C4-2B (cell line): ENCODE results near the gene DGCR8.

Source experiments
- H3K27ac ChIP-seq: fragments of 450-650 bp; 2 replicates; pipeline ENCODE4 v1.5.1; 2017
- ZFX ChIP-seq: fragments of 450-650 bp; IDR thresholded peaks from 2 replicates; pipeline ENCODE4 v1.6.1; 2017
- TF ChIP-seq, protein P1 (sequence below): fragments of 450-650 bp; conservative IDR thresholded peaks from 2 replicates; pipeline ENCODE4 v1.5.1; 2017; ENCODE audit warnings: mild to moderate bottlenecking

The DGCR8 gene

DNA sequence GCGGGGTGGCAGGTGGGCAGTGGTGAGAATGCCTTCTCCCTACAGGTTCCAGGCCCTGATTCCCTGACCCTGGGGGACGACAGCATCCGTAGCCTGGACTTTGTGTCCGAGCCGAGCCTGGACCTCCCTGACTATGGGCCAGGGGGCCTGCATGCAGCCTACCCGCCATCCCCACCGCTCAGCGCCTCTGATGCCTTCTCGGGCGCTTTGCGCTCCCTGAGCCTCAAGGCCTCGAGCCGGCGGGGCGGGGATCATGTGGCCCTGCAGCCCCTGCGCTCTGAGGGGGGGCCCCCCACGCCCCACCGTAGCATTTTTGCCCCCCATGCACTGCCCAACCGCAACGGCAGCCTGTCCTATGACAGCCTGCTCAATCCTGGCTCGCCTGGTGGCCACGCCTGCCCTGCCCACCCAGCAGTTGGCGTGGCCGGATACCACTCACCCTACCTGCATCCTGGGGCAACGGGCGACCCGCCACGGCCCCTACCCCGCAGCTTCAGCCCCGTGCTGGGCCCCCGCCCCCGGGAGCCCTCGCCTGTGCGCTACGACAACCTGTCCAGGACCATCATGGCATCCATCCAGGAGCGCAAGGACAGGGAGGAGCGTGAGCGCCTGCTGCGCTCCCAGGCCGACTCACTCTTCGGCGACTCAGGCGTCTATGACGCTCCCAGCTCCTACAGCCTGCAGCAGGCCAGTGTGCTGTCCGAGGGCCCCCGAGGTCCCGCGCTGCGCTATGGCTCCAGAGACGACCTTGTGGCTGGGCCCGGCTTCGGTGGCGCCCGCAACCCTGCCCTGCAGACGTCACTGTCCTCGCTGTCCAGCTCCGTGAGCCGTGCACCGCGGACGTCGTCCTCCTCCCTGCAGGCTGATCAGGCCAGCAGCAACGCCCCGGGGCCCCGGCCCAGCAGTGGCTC is 62.9 kb downstream of the DGCR8 start:
- H3K27ac ChIP-seq, result no peak overlapping the region
- TF ChIP-seq, protein P1, sequence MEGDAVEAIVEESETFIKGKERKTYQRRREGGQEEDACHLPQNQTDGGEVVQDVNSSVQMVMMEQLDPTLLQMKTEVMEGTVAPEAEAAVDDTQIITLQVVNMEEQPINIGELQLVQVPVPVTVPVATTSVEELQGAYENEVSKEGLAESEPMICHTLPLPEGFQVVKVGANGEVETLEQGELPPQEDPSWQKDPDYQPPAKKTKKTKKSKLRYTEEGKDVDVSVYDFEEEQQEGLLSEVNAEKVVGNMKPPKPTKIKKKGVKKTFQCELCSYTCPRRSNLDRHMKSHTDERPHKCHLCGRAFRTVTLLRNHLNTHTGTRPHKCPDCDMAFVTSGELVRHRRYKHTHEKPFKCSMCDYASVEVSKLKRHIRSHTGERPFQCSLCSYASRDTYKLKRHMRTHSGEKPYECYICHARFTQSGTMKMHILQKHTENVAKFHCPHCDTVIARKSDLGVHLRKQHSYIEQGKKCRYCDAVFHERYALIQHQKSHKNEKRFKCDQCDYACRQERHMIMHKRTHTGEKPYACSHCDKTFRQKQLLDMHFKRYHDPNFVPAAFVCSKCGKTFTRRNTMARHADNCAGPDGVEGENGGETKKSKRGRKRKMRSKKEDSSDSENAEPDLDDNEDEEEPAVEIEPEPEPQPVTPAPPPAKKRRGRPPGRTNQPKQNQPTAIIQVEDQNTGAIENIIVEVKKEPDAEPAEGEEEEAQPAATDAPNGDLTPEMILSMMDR, result no peak
- TF ChIP-seq ZFX, result no peak

DNA sequence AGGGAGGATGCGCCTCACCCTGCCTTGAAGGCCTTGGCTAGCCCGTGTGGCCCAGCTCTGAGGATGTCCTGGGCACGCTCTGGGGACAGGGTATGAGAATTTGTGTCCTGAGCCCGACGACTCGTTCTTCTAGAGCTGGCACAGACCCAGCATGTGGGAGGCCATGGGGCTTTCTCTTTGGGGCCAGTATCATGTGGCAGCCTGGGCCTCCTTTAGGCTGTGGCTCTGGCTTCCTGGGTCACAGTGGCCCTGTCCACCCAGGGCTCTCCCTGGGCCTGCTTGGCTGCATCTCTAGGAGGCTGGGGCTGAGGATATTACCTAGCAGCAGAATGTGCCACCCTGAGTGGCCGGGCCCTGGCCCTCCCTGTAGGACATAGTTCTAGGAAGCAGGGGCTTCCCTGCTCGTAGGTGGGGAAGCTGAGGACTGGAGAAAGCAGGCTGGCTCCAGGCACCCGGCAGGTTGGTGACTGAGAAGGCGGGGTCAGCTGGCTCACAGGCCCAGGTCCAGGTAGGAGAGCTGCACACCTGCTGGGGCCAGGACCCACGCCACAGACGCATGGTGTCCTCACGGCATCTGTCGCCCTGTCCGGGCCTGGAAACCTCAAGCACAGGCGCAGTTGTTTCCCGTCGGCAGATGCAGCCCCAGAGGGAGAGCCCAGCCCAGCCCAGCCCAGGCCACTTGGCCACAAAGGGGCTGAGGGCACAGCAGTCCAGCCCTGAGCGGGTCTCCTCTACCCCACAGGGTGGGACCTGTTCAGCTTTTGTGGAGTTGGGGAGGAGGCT is 64.0 kb downstream of the DGCR8 start:
- no peak overlapping the region for H3K27ac ChIP-seq
- TF ChIP-seq, protein P1, result no peak
- TF ChIP-seq ZFX, result no peak

DNA sequence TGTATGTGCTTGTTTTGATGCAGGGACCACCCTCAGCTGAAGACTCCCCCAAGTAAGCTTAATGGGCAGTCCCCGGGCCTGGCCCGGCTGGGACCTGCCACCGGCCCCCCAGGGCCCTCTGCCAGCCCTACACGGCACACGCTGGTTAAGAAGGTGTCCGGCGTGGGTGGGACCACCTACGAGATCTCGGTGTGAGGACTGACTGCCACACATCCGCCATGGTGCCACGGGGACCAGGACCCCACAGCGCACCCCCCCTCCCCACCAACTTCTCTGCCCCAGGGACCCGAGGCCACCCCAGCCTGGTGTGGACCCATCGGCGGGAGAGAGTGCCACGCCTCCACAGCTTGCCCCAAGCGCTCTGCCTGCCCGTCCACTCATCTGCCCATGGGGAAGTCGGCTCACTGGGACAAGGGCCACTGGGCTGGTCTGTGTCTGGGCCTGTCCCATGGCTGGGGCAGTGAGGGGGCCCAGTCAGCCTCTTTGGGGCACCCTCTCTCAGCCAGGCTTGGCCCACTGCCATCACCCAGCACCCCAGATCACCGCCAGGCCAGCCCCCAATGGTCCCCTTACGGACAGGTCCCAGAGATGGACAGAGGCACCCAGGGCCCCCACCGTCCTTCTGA is 65.3 kb downstream of the DGCR8 start:
- H3K27ac ChIP-seq, result no peak overlapping the region
- TF ChIP-seq, protein P1, result no peak
- no peak for TF ChIP-seq ZFX

DNA sequence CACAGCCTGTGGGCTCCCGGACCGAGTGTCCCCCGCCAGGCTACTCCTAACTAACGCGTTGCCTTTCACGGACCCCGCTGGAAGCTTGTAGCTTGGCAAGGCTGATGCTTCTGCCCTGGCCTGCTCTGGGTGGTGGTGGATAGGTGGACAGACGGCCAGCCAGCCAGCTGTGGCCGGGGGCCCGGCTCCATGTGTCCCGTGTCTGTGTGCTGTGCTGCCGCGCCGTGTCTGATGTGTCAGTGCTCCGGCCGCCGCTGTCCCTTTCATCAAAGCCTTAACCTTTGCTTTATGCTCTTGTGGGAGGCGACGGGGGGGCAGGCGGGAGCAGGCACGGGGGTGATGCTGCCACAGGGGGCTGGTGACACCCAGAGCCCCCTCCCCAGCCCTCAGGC is 65.8 kb downstream of the DGCR8 start:
- TF ChIP-seq ZFX, result no peak
- TF ChIP-seq, protein P1, result no peak
- no peak overlapping the region for H3K27ac ChIP-seq

DNA sequence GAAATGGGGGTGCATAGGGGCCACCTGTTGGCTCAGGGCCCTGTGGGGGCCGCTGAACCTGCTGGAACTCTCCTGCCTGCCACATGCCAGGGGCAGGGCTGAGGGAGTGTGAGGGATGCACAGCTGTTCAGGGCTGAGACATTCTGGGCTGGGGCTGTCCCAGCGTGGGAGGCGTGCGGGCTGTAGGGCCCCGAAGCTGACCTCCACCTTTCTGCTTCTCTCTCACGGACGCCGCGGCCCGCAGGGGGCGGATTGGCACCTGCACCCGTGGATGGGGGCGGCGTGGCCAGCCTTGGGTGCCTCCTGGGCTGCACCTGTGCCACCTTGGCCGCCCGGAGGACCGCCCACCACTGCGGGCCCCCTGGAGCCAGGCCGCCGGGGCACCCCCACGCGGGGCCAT is 66.7 kb downstream of the DGCR8 start:
- H3K27ac ChIP-seq, result no peak overlapping the region
- TF ChIP-seq ZFX, result no peak
- TF ChIP-seq, protein P1, result no peak

DNA sequence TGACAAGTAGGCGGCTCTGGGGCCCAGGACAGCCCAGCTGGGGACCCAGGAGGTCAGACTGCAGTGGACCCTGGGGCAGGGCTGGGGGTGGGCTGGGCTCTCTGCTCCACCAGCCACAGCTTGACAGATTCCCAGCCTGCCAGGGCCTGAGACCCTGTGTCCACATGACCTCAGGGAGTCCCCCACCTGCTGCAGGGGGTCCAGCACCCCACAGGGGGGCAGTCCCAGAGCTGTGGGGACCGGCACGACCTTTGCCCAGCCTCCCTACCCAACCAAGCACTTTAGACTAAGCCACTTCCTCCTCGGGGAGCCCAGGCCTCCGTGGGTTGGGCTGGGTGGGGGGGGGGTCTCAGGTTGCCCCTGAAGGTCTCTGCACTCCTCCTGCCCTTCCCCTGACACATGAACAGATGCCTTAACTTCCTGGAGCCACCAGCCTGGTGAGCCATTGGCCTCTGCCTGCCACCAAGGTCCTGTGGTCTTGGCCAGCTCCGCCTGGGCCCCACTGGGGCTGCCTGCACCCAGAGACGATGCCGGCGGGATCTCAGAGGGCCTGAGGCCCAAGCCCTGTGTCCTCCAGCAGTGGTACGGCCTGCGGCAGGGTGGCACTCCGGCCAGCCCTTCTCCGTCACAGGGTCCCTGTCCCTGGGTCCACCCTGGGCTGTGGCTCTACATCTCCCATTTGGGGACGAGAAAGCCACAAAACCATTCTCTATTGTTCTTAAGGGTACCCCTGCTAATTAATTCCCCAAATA is 67.4 kb downstream of the DGCR8 start:
- TF ChIP-seq ZFX, result no peak
- TF ChIP-seq, protein P1, result no peak
- no peak overlapping the region for H3K27ac ChIP-seq
